HL-60 (cell line): ENCODE results near the gene CCDC40.

Experiments used
- CTCF ChIP-seq: IDR thresholded peaks from one replicate; pipeline ENCODE4 v1.5.1; 2011; ENCODE audit warnings: low read length, control low read depth, inconsistent platforms; ENCODE audit not compliant: insufficient read depth
- GABPA ChIP-seq: IDR thresholded peaks from 2 replicates; pipeline ENCODE4 v1.6.1; 2012; ENCODE audit warnings: low read depth
- POLR2AphosphoS5 ChIP-seq: IDR thresholded peaks from 2 replicates; pipeline ENCODE4 v1.6.1; 2012; ENCODE audit warnings: low read depth
- REST ChIP-seq: IDR thresholded peaks from 2 replicates; pipeline ENCODE4 v1.6.1; 2012; ENCODE audit warnings: low read depth; ENCODE audit not compliant: insufficient replicate concordance
- SPI1 ChIP-seq: IDR thresholded peaks from 2 replicates; pipeline ENCODE4 v1.6.1; 2012; ENCODE audit warnings: low read depth, mild to moderate bottlenecking, borderline replicate concordance

- TF ChIP-seq CTCF (no peak), POLR2AphosphoS5 (no peak), SPI1 (no peak), REST (no peak), GABPA (no peak)
These were observed 102.5 kb downstream of the CCDC40 start for GRCh38 chr17:80138856-80139426.
